NCI-H774 (cell line): ENCODE data around the gene FLYWCH2.

Source experiments
- DNase-seq: peaks from one replicate; lab custom pipeline; 2025; lab: John Stamatoyannopoulos, UW

FLYWCH2 gene

DNA sequence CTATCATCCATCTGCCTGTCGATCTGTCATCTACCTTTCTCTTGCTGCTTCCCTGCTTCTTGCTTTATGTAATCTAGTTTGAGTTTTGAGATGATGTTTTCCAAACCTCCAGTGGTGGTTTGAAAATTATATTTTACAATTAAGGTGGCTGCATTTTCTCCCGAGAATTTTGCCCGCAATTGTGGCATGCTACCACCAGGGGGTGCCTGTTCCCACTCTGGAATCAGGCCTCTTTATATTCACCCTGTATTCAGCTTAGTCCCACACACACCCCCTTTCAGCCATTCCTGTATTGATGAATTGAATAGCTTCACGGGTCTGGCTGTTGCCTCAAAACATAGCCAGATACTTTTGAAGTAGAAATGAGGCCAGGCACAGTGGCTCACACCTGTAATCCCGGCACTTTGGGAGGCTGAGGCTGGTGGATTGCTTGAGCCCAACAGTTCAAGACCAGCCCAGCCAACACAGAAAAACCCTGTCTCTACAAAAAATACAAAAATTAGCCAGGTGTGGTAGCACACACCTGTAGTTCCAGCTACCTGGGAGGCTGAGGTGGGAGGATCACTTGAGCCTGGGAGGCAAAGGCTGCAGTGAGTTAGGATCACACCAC is 28.2 kb upstream of the FLYWCH2 start:
- DNase-seq, result no peak

DNA sequence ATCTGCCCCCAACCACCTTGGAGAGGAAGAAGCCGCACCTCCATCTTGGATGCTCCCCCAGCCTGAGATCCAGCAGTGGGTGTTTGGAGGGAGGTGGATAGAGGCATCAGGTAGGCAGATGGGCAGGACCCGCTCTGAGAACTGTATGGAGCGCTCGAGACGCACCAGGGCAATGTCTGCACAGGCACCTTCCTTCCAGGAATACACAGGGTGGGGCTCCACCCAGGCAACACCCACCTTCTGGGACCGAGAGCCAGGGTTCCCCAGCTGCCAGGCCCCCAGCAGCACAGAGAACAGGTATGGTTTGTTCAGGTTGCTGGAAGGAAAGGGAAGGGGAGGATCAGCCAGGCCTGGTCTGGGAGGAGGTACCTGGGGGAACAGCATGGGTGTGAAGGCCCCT is 27.5 kb upstream of the FLYWCH2 start:
- DNase-seq, result no peak

DNA sequence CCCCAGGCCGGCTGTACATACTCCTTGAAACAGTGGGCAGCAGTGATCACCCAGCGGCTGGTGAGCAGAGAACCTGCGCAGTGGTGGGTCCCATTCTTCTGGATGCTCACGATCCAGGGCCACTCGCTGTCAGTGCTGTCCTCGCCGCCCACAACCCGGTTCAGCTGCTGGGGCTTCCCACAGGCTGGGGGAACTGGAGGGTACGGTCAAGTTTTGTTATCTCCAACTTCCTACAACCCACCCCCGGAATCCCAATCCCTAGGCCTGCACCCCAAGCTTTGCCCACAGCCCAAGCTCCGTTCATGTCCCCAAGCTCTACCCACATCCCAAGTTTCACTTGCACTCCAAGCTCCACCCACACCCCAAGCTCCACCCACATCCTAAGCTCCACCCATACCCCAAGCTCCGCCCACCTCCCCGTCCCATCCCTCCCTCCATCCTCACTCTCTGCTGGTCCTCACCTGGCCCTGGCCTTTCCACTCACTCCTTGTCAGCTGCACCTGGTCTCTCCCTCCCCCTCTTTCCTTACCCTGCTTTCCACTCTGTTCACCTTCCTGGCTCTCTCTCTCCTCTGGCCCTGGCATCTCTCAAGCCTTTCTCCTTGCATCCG is 26.8 kb upstream of the FLYWCH2 start:
- DNase-seq, result peak; percentile 15

DNA sequence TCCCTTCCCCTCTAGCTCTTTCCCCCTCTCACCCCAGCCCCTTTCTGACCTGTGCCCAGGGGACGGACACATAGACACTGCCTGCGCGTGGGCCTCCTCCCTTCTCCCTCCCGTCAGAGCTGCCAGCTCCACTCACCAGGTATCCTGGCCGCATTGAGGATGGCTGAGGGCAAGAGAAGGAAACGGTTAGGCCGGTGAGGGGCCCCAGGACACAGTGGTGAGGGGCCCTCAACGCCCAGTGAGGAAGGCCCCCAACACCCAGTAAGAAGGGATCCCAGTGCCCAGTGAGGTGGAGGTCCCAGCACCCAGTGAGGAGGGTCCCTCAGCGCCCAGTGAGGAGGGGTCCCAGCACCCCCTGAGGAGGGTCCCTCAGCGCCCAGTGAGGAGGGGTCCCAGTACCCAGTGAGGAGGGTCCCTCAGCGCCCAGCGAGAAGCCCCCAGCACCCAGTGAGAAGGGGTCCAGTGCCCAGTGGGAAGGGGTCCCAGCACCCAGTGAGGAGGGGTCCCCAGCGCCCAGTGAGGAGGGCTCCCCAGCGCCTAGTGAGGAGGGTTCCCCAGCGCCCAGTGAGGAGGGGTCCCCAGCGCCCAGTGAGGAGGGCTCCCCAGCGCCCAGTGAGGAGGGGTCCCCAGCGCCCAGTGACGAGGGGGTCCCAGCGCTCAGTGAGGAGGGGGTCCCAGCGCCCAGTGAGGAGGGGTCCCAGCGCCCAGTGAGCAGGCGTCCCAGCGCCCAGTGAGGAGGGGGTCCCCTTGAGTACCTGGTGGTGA is 26.1 kb upstream of the FLYWCH2 start:
- no peak for DNase-seq

DNA sequence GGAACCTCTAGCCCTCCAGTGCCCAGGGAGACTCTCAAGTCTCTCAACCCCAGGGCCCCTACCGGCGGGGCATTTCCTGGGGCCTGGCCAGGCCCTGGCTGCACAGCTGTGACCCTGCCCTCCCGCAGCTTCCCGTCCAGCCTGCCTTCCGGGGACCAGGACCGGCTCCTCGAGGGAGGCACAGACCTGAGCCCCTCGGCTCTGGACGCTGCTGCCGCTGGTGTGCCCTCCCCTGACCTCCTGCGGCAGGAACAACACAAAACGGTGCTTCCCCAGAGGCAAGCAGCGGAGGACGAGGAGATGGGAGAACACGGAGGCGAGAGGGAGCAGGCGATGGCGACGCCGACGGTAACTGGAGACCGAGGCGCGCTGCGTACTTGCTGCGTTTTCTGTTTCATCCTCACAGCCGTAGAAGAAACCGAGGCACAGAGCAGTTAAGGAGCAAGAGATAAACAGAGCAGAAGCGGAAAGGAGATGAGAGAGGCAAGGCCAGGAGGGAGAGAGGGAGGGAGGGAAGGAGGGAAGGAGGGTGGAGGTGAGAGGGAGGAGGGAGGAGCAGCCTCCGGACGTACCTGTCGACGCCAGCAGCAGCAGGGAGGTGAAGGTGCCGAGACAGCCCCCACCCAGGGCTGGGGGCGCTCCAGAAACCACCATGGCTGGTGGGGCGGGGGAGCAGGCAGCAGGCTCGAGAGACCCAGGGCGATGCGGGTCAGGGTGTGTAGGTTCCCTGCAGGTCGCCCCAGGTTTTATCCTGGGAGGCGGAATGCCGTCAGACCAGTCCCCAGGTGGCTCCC is 25.4 kb upstream of the FLYWCH2 start, which contains the start of gene PRSS22:
TSS of gene PRSS22 (minus strand) at position 720 of the 794 bp plus-strand sequence. CDS start at position 654, 66 bp downstream.
- DNase-seq, result no peak

DNA sequence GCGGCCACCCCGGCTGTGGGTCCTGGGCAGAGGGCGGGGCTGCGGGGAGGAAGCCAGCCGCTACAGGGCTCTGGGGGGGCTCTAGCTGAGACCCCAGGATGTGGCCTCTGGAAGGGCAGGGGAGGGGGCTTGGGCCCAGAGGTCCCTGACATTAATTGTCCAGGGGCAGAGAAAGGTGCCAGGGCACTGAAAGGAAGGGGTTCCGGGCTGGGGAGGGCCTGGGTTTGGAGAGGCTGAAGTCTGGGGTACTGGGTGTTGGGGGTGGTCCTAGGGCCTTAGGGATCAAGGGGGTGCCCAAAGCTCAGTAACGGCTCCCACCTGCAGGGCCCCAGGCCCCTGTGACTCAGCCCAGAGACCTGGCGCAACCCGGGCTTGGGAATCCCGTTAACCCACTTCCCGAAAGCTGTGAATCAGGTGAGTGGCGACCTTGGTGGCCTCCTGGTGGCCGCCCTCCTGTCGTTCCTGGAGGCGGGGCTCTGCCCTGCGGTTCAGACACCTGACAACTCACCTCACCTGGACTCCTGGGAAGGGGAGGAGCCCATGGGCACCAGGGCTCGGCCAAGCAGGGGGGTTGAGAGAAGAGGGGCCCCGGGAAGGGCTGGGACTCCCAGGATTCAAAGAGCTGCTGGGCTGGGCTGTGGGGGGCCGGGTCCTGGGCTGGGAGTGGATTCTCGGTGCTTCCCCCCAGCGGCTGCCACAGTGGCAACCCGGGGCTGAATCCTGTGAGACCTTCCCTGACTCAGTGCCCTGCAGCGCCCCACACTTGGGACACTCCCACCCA is 24.6 kb upstream of the FLYWCH2 start:
- DNase-seq, result peak; percentile 5

DNA sequence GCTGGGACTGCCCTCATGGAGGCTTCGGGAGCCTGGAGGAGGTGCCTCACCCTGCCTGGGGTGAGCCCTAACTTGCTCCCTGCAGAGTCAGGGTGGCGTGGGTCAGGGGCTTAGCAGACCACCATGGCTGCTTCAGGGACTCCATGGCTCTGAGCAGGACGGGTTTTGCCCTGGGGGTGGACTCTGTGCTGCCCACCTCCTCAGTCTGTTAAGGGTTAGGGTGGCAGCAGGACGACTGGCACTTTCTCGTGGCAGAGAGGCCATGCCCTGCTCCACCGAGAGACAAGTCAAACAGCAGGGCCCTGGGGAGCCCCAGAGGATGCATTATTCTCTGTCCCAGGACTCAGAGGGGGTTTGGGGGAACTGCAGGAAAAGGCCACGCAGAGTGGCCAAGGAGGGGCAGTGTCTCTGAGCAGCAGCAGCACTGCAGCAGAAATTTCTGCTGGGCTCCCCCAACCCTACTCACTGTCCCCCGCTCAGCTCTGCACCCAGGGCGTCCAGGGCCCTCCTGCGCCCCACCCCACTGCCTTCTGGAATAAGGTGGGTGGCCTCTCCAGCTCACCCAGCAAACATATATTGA is 23.2 kb upstream of the FLYWCH2 start:
- no peak for DNase-seq

DNA sequence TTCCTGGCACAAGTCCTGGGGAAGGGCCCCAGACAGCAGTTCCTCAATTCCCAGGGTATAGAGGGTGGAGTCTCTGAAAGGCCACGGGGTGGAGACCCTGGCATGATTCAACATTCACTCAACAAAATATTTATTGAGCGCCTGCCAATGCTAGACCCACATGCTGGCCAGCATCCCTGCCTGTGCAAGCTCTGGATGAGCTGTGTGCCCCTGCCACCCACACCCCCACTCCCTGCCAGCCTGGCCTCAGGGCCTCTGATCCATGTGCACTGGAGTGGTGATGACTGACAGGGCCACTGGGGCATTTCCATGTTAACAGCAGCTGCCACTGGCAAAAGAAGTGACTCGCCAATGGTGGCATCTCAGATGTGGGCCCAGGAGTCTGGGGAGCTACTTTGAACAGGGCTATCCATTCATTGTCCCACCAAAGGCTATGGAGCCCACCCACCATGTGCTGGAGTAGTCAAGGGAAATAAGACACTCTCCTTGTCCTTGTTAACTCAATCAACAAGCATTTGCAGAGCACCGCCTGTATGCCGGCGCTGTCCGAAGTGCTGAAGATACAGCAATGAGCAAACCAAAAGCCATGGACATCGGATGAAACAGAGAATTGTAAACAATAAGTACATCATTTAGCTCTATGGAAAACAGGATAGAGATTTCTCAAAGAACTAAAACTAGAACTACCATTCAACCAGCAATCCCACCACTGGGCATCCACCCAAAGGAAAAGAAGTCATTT is 22.0 kb upstream of the FLYWCH2 start:
- no peak for DNase-seq

DNA sequence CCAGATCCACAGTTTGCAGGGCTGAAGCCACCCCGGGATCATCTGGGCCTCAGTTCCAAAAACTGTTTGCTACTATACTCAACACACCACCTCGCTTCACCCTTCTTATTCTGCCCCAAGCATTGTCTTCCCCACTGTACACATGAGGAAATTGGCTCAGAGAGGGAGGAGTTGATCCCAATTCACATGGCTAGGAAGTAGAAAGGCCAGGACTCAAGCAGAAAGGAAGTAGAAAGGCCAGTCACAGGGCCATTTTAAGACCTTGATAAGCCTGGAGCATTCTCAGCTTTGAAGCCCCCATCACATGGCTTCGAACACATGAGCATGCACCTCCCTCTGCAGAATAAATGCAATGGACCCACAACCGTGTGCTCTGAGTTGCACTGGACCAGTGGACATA is 17.4 kb upstream of the FLYWCH2 start:
- no peak for DNase-seq

DNA sequence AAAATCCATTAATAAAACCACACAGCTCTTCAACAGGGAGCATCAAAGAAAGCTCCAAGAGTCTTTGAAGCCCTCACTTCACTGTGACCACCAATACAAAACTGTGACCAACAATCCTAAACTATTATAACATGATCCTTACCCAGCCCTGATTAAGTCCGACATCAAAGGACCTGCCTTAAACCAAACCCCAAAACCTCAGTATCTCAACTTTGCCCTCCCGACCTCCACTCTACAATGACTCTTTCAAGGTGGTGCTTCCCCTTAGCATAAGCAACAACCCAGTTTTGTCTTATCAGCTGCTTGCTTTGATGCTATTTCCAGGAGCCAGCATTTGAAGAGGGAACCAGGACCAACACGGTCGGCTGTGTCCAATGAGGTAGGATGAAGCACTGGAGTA is 16.6 kb upstream of the FLYWCH2 start:
- DNase-seq, result no peak

DNA sequence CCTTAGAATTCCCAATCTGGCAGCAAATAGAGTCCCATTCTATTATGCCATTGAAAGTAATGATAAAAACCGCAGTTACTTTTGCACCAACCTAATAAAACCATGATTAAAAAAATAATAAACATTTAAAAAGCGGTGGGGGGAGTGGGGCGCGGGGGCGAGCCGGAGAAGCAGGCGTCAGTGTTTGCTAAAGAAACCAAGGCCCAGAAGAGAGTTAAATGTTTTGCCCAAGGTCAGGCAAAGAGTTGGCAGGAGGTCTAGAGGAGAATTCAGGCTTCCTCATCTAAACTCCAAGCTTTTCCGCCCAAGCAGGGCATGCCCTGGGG is 15.4 kb upstream of the FLYWCH2 start:
- no peak for DNase-seq

DNA sequence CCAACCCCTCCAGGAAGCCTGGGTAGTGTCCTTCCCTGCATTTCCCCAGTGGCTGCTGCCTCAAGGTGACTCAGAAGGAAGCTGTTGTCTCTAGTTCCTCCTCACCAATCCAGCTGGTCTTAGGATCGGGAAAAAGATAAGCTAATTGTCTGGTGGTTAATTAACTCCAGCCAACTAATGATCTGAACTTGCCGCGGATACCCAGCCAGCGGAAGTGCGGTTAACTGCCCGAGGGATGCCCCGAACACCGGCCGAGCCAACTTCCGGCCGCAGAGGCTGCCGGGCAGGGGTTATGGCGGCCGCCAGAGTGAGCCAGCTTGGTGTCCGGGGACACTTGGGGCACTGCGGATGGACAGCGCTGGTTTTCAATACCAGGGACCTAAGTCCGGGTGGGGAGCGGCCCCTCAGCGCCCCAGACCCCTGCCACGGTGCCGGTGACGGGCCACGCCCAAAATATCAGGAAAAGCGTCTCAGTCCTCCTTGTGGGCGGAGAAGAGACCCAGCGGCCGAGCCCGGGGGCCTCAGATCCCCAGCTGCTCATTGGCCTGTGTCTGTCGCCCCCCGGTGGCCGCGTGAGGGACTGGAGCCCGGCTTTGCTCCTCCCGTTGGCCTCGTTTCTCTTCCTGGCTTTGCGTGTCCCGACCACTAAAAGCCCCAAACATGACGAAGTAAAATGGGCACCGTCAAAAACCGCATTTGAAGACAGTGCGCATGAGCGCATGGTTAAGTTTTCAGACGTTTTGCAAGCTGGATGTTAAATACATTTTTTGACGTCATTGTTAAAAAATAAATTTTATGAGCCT is 14.8 kb upstream of the FLYWCH2 start:
- peak; percentile 66 for DNase-seq

DNA sequence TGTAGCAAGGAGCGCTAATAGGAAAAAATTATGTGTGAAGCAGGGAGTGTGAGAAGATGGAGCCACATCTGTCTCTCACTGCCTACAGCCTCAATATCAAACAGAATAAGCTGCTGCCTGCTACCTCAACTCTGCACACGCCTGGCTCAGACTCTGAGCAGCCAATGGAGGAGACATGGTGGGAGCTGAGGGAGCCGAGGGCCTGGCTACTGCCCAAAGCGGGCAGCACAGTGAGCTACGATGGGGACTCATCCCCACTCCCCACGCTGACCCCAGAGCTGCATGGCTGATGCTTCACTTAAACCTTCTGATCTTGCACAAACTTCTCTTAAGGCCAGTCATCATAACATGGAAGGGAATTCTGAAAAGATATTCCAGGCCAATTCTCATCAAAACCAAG is 11.1 kb upstream of the FLYWCH2 start:
- DNase-seq, result no peak

DNA sequence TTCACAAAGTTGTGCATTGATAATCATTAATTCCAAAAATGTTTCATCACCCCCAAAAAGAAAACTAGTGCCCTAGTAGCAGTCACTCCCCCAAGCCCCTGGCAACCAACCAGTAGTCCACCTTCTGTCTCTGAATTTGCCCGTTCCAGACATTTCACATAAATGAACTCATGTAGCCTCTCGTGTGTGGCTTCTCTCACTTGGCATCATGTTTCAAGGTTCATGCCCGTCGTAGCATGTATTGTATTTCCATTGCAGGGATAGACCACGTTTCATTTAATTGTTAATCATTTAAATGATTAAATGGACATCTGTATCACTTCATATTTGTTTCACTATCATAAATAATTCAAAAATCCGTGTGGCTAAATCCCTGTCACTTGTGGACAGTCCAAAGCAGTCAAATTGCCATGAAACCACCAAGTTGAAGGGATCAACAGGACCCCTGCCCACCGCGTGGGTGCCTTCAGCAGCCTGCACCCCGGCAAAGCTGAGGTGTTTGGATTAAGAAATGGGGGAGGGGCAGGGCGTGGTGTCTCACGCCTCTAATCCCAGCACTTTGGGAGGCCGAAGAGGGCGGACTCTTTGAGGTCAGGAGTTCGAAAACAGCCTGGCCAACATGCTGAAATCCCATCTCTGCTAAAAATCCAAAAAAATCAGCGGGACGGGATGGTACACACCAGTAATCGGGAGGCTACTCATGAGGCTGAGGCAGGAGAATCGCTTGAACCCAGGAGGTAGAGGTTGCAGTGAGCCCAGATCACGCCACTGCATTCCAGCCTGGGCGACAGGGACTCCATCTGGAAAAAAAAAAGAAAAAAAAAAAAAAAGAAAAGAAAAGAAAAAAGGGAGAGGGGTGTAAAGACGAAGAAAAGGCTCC is 8.7 kb upstream of the FLYWCH2 start:
- no peak for DNase-seq

DNA sequence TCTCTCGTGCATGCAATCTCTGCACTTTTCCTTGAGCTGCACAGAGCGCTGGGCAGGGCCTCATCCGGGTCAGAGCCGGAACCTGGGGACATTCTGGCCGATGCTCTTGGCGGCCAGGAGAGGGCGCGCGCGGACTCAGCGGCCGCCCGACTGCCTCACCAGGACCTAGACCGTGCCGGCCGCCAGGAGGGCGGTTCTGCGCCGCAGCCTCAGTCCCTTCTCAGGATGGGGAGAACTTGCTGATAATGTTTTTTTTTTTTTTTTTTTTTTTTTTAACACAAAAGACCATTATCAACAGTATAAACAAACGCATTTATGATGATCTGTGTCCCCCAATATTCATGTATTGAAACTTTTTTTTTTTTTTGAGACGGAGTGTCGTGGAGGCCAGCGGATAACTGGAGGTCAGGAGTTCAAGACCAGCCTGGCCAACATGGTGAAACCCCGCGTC is 8.1 kb upstream of the FLYWCH2 start:
- DNase-seq, result peak; percentile 22

DNA sequence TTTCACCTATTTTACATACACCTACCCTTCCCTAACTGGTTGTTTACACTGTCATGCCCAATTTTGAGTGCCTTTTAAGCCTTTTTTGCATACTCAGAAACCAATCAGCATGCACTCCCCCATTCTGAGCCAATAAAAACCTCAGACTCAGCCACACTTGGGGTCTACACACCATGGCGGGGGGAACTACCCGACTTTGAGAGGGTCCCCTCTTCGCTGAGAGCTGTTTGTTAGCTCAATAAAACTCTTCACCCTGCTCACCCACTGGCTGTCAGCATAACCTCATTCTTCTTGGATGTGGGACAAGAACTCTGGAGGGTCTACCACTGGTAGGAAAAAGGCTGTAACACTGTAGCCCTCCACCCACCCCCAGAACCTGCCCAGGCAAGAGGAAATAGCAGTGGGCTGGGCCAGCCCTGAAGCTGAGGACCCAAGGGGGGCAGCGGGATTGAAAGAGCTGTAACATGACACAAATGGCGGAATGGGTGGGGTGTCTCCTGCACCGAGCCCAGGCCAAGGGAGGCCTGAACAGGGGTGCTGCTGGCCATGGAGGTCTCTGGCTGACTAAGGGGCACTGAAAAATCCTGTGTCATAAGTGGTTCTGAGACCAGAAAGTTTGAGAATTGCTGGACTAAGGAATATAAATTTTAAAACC is 3.0 kb upstream of the FLYWCH2 start:
- DNase-seq, result no peak

DNA sequence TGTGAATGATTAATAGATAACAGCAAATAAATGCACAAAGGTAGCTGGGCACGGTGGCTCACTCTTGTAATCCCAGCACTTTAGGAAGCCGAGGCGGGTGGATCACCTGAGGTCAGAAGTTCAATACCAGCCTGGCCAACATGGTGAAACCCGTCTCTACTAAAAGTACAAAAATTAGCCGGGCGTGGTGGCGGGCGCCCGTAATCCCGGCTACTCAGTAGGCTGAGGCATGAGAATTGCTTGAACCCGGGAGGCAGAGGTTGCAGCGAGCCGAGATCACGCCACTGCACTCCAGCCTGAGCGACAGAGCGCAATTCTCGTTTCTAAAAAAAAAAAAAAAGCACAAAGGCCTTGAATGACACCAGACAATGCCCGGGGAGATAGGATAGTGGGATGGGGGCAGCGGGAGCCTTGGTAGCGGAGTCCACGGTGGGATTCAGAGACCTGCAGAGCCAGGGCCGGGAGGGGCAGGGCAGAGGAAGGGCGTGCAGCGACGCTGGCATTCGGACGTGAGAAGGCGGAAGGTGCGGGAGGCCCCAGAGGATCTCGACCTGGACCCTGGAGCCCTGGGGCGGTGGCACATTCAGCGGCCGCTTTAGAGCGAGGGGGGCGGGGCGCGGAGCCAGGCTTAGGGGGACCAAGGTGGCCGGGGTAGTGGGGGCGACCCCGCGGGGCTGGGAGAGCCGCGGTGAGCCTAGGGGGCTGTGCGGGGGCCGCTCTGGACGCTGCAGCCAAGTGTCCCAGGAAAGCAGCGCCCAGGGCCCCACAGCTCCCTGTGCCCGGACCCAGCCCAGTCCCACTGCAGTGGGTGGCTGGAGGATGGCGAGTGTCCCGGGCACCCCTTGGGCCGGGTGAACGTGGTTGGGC is 999 bp upstream of the FLYWCH2 start:
- no peak for DNase-seq
